Measurements from ENCODE around the gene SLC2A11.

The SLC2A11 gene

GRCh38 chr22:23889620-23890019, 31.9 kb downstream of the SLC2A11 start:
- Histone ChIP-seq H3K9me3 (no peaks in the 10 kb centered on the region), H3K4me1 (no peaks in the 10 kb centered on the region; the same call in 1 of the 2 replicates), H3K36me3 (no peaks in the 10 kb centered on the region), H3K27me3 (no peaks in the 10 kb centered on the region), H3K4me3 (ENCODE audit: low read depth, low read length) (no peak overlapping the region)
- no peak for DNase-seq
- TF ChIP-seq CTCF (IDR thresholded peaks at IDR 0.05; ENCODE audit: low read depth, low read length), result no peak

- Histone ChIP-seq H3K4me3 (ENCODE audit: low read depth, low read length) (no peak overlapping the region), H3K36me3 (peaks cover 20% of the 10 kb centered on the region), H3K27me3 (no peaks in the 10 kb centered on the region), H3K9me3 (no peaks in the 10 kb centered on the region), H3K4me1 (peaks cover 11% of the 10 kb centered on the region)
- TF ChIP-seq CTCF (IDR thresholded peaks at IDR 0.05; ENCODE audit: low read depth, low read length), result no peak
- DNase-seq, result no peak
Observed at GRCh38 chr22:23891726-23892125, 34.1 kb downstream of the SLC2A11 start.

GRCh38 chr22:23892130-23892529, 34.5 kb downstream of the SLC2A11 start:
- H3K9me3 ChIP-seq, result no peaks in the 10 kb centered on the region
- H3K4me1 ChIP-seq, result peaks cover 14% of the 10 kb centered on the region
- no peak overlapping the region for H3K4me3 ChIP-seq (ENCODE audit: low read depth, low read length)
- no peak for TF ChIP-seq CTCF (IDR thresholded peaks at IDR 0.05; ENCODE audit: low read depth, low read length)
- peaks cover 24% of the 10 kb centered on the region for H3K36me3 ChIP-seq
- DNase-seq, result no peak
- H3K27me3 ChIP-seq, result no peaks in the 10 kb centered on the region

- Histone ChIP-seq H3K4me1 (peaks cover 14% of the 10 kb centered on the region), H3K36me3 (peaks cover 27% of the 10 kb centered on the region), H3K9me3 (no peaks in the 10 kb centered on the region), H3K4me3 (ENCODE audit: low read depth, low read length) (no peak overlapping the region), H3K27me3 (no peaks in the 10 kb centered on the region)
- no peak for TF ChIP-seq CTCF (IDR thresholded peaks at IDR 0.05; ENCODE audit: low read depth, low read length)
- no peak for DNase-seq
Observed at GRCh38 chr22:23892706-23893105, 35.0 kb downstream of the SLC2A11 start.

GRCh38 chr22:23893121-23893944, 35.7 kb downstream of the SLC2A11 start:
- Histone ChIP-seq H3K4me3 (ENCODE audit: low read depth, low read length) (peak overlapping the region; percentile 94), H3K36me3 (peaks cover 27% of the 10 kb centered on the region)
- no peak for DNase-seq

More at GRCh38 chr22:23893121-23893944, 35.7 kb downstream of the SLC2A11 start:
- Histone ChIP-seq H3K4me1 (peaks cover 20% of the 10 kb centered on the region), H3K27me3 (no peaks in the 10 kb centered on the region), H3K9me3 (no peaks in the 10 kb centered on the region)
- TF ChIP-seq CTCF (IDR thresholded peaks at IDR 0.05; ENCODE audit: low read depth, low read length), result no peak

All from BE2C (cell line).